Esophagus squamous epithelium (tissue), 4 donors: ENCODE data around the gene HMCN1.

Experiments
- CTCF ChIP-seq, 6 experiments: fragments of 450-650 bp in 4 of 6; fragments of 200-600 bp in 2 of 6; sonication (generic) in 2 of 6; IDR thresholded peaks; one replicate each; pipeline ENCODE4 v1.5.1; 2016 to 2019; ENCODE audit warnings: antibody characterized with exemption in 6 of 6, mild to moderate bottlenecking in 4 of 6, moderate library complexity in 4 of 6
- POLR2A ChIP-seq, 4 donors: fragments of 450-650 bp; IDR thresholded peaks; one replicate each; pipeline ENCODE4 v1.6.1; 2017; ENCODE audit warnings: antibody characterized with exemption in 4 of 4, mild to moderate bottlenecking in 4 of 4, moderate library complexity in 3 of 4

DNA sequence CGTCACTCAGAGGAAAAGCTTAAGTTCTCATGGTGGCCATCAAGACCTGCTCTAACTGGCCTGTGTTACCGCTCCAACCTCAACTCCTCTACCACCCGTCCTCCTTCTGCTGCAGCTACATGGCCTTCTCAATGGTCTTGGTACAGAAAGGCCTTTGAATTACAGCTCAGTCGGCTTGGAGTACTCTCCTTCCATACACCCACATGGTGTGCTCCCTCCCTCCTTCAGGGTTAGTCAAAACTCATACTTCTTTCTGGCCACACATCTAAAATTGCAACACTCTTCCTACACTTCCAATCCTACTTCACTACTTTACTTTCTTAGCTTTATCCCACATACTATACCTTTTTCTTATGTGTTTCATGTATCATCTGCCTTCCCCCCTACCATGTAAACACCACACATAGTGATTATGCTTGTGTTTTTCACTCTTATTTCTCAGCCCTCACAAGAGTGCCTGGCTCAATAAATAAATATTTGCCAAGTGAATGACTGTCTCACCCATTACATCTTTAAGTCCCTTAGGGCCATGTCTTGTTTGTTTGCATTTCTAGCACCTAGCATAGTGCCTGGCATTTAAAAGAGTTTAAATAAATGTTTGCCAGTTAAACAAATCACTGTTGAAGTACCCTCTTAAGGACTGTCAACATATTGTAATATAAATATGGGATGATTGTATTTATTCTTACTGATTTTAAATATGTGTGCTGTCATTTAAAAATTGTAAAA, 37.6 kb upstream of the HMCN1 start:
- TF ChIP-seq CTCF (IDR thresholded peaks at IDR 0.05) (no peak), POLR2A (IDR thresholded peaks at IDR 0.05) (no peak)
